IPS-18c (cell line): ENCODE data around the gene KCNN2.
"Not testable (repeated sequence)": the region's sequence is repeated elsewhere in the genome, so short reads cannot be mapped to it uniquely, and the experiment has no call there.

Source experiments
- H3K4me3 ChIP-seq: 2 replicates; pipeline ENCODE4 v1.7.0; 2013; ENCODE audit warnings: low read depth, mild to moderate bottlenecking, low read length, moderate library complexity; ENCODE audit not compliant: insufficient read depth
- H3K9me3 ChIP-seq: one replicate; pipeline ENCODE4 v1.6.1; 2013; ENCODE audit warnings: mild to moderate bottlenecking, low read length, moderate library complexity; ENCODE audit not compliant: control insufficient read depth, insufficient read depth

KCNN2 gene

DNA sequence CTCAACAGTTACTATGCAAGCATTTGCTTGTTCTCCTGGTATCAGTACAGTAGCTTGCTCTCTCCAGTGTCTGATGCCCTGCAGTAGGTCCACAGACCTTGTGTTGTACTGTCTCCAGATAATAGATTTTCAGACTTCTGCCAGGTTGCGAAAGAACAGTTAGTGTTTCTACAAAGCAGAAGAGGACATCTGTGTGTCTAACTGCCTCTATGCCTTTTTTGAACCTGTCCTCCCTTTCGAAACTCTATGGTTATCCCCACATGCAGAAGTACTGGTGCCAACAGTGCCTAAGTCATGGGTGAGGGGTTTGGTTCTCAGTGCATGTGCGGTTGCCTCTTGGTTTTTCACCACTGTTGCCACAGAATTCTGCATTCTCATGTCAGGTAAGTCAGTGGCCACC lies 45.9 kb downstream of the KCNN2 start:
- Histone ChIP-seq H3K4me3 (no peak overlapping the region), H3K9me3 (no peaks in the 10 kb centered on the region)

GRCh38 chr5:114408847-114409246 lies 47.0 kb downstream of the KCNN2 start:
- Histone ChIP-seq H3K9me3 (no peaks in the 10 kb centered on the region), H3K4me3 (no peak overlapping the region)

- H3K4me3 ChIP-seq: no peak overlapping the region
- no peaks in the 10 kb centered on the region for H3K9me3 ChIP-seq
These were observed 49.6 kb downstream of the KCNN2 start for GRCh38 chr5:114411380-114411931.

DNA sequence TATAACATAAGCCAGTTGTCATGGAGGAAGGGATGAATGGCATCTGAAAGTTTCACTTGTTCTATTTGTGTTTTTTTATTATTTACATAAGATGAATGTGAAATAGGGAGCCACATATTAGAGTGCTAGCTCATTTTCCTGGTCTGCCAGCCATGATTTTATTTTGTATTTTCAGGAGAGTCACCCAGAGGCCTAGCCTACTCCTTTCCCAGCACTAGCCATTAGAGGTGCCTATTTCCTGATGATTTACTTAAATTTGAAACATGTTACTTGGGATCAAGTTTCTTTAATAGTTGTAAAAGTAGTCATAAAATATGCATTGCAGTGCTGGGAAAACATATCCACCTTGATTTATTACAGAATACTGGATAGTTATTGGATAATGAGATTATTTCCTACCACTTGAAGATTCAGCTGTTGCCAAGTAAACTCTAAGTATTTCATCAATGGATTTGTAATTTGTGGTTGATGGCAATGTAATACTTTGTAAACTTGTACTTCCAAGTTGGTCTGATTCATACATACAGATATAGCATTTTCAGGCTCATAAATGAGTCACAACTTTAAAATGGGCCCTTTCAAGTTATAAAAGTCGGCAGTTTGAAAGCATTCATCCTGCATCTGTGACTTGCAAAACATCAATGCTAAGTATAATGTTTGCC lies 50.8 kb downstream of the KCNN2 start:
- H3K4me3 ChIP-seq: no peak overlapping the region
- H3K9me3 ChIP-seq: no peaks in the 10 kb centered on the region

- no peak overlapping the region for H3K4me3 ChIP-seq
These were observed 53.9 kb downstream of the KCNN2 start for GRCh38 chr5:114415760-114416159.

GRCh38 chr5:114416254-114416653 lies 54.4 kb downstream of the KCNN2 start:
- no peaks in the 10 kb centered on the region for H3K9me3 ChIP-seq
- H3K4me3 ChIP-seq: no peak overlapping the region

More at GRCh38 chr5:114415760-114416159, 53.9 kb downstream of the KCNN2 start:
- H3K9me3 ChIP-seq: no peaks in the 10 kb centered on the region

- no peaks in the 10 kb centered on the region for H3K9me3 ChIP-seq
These were observed 55.6 kb downstream of the KCNN2 start for GRCh38 chr5:114417519-114417918.

GRCh38 chr5:114418176-114419066 lies 56.6 kb downstream of the KCNN2 start:
- no peaks in the 10 kb centered on the region for H3K9me3 ChIP-seq
- no peak overlapping the region for H3K4me3 ChIP-seq

More at GRCh38 chr5:114417519-114417918, 55.6 kb downstream of the KCNN2 start:
- H3K4me3 ChIP-seq: no peak overlapping the region

DNA sequence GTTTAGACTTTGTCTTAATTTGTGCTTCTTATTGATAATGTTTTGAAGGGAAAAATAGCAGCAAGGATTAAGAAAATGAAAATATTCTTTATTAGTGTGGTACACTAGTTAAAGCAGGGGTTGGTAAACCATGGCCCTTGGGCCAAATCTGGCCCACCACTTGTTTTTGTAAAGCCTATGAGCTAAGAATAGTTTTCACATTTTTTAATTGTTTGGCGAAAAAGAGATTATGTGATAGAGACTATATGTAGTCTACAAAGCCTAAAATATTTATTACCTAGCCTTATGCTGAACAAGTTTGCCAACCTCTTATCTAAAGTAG lies 57.2 kb downstream of the KCNN2 start:
- H3K9me3 ChIP-seq: no peaks in the 10 kb centered on the region
- no peak overlapping the region for H3K4me3 ChIP-seq

DNA sequence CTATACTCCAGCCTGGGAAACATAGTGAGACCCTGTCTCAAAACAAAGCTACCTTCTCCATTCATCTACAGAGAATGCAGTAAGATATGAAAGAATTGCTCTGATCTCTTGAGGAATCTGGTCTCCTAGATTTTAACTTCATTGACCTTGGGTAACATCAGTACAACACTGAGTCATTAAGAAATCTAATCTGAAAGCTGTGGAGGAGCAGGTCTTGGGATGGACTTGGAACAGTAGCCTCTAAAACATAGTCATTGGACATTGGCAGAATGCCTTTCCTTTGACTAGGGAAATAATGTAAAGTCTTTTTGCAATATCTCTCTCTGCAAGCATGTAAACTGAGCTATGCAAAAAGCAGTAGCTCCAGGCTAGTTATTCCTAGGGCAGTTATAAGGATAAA lies 58.1 kb downstream of the KCNN2 start:
- H3K4me3 ChIP-seq: no peak overlapping the region
- H3K9me3 ChIP-seq: no peaks in the 10 kb centered on the region

- no peaks in the 10 kb centered on the region for H3K9me3 ChIP-seq
- no peak overlapping the region for H3K4me3 ChIP-seq
These were observed 65.3 kb downstream of the KCNN2 start for GRCh38 chr5:114427204-114427603.

- H3K9me3 ChIP-seq: no peaks in the 10 kb centered on the region
These were observed 68.7 kb downstream of the KCNN2 start for GRCh38 chr5:114430532-114430931.

GRCh38 chr5:114432684-114433083 lies 70.8 kb downstream of the KCNN2 start:
- not testable (repeated sequence) for H3K9me3 ChIP-seq, H3K4me3 ChIP-seq

More at GRCh38 chr5:114430532-114430931, 68.7 kb downstream of the KCNN2 start:
- H3K4me3 ChIP-seq: no peak overlapping the region

DNA sequence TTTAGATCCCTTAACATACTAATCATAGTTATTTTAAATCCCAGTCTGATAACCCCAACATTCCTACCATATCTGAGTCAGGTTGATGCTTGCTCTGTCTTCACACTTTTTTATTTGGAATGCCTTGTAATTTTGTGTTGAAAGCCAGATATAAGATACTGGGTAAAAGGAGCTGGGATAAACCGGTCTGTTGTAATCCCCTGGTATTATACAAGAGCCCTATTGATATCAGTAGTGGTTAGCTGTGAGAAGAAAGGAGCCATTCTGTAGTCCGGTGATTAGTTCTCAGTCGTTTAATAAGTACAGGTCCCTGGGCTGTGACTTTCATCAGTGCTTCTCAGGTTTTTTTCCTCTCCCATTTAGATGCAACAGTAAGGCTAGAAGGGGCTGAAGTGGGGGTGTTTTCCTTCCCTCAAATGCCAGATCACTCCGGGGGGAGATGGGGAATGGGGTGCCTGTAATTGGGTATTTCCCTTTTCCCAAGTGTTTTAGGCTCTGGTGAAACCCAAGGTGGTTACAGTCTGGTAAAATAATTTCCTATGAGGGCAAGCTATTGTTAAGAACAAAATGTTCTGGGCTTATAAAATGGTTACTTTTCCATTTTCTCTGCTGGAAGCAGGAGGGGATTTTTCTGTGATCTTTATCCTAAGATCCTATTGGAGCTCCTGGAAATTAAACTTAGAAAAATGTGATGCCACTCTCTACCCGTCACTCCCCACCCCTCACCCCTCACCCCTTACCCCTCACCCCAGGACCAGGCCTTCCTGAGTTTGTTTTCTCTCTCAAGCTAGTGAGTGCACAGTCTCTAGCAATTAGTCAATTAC lies 72.7 kb downstream of the KCNN2 start:
- Histone ChIP-seq H3K9me3 (no peaks in the 10 kb centered on the region), H3K4me3 (no peak overlapping the region)

DNA sequence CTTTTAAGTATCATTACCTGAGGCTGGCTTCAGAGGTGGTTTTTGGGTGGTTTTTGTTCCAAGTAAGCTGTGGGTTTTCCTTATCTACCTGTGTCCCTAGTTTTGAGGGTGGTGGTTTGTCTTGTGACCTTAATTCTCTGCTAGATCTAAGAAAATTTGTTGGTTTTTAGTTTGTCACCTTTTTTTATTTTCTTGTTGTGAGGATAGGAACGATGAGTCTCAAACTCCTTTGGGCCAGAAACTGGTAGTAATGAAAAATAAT lies 73.3 kb downstream of the KCNN2 start:
- no peak overlapping the region for H3K4me3 ChIP-seq
- H3K9me3 ChIP-seq: no peaks in the 10 kb centered on the region

GRCh38 chr5:114435885-114436299 lies 74.0 kb downstream of the KCNN2 start:
- no peak overlapping the region for H3K4me3 ChIP-seq
- no peaks in the 10 kb centered on the region for H3K9me3 ChIP-seq

- H3K4me3 ChIP-seq: no peak overlapping the region
- no peaks in the 10 kb centered on the region for H3K9me3 ChIP-seq
These were observed 76.1 kb downstream of the KCNN2 start for GRCh38 chr5:114437936-114438335.

DNA sequence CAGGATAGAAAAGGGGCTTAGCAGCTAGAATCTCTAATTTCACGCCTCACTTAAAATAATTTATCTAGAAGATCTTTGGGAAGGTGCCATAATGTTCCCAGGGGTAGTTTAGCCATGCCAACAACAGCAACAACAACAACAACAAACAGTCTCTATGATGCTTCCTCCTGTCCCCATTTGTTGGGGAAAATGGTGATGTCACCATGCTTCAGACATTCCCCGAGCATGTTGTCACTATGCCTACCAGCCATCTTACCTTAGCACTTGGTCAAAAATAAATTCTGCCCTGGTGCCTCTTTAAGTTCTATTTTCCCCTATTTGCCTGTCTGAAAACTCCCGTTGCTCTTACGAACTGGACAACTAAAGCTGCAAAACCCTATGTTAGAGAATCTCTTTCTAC lies 76.6 kb downstream of the KCNN2 start:
- Histone ChIP-seq H3K9me3 (no peaks in the 10 kb centered on the region), H3K4me3 (no peak overlapping the region)
